ENCODE results near the gene GATD1.

Gene GATD1

GRCh38 chr11:773830-774229, 3.5 kb downstream of the GATD1 start:
- H3K4me3 ChIP-seq (ENCODE audit: low read length in 2 of 2), result no peak overlapping the region
- H3K9me3 ChIP-seq (ENCODE audit: control insufficient read depth in 2 of 2, low read length in 2 of 2), result no peaks in the 10 kb centered on the region
- peaks cover 6 to 11% of the 10 kb centered on the region in 2 donors for H3K36me3 ChIP-seq (ENCODE audit: control insufficient read depth in 2 of 2, insufficient read depth in 2 of 2, low read length in 2 of 2)
- H3K9ac ChIP-seq (ENCODE audit: low read length in 2 of 2), result no peak overlapping the region
- no peaks in the 10 kb centered on the region for H3K27me3 ChIP-seq (ENCODE audit: control insufficient read depth in 1 of 2, insufficient read depth in 2 of 2, low read length in 2 of 2)
- peaks cover 39% of the 10 kb centered on the region for H3K4me1 ChIP-seq (ENCODE audit: control insufficient read depth, insufficient read depth, low read length)
- no peak overlapping the region for H3K27ac ChIP-seq (ENCODE audit: low read length)

- Histone ChIP-seq H3K4me3 (ENCODE audit: low read length in 2 of 2) (no peak overlapping the region), H3K4me1 (ENCODE audit: control insufficient read depth, insufficient read depth, low read length) (peaks cover 38% of the 10 kb centered on the region), H3K9ac (ENCODE audit: low read length in 2 of 2) (no peak overlapping the region), H3K36me3 (ENCODE audit: control insufficient read depth in 2 of 2, insufficient read depth in 2 of 2, low read length in 2 of 2) (peaks cover 6 to 11% of the 10 kb centered on the region in 2 donors), H3K27ac (ENCODE audit: low read length) (no peak overlapping the region), H3K9me3 (ENCODE audit: control insufficient read depth in 2 of 2, low read length in 2 of 2) (no peaks in the 10 kb centered on the region), H3K27me3 (ENCODE audit: control insufficient read depth in 1 of 2, insufficient read depth in 2 of 2, low read length in 2 of 2) (no peaks in the 10 kb centered on the region)
These were observed 3.9 kb downstream of the GATD1 start for GRCh38 chr11:773425-773824.

GRCh38 chr11:772429-773390, 4.6 kb downstream of the GATD1 start:
- H3K4me3 ChIP-seq (ENCODE audit: low read length in 2 of 2), result no peak overlapping the region
- no peak overlapping the region for H3K27ac ChIP-seq (ENCODE audit: low read length)
- no peaks in the 10 kb centered on the region for H3K27me3 ChIP-seq (ENCODE audit: control insufficient read depth in 1 of 2, insufficient read depth in 2 of 2, low read length in 2 of 2)
- no peaks in the 10 kb centered on the region for H3K9me3 ChIP-seq (ENCODE audit: control insufficient read depth in 2 of 2, low read length in 2 of 2)
- no peak overlapping the region for H3K9ac ChIP-seq (ENCODE audit: low read length in 2 of 2)
- H3K36me3 ChIP-seq (ENCODE audit: control insufficient read depth in 2 of 2, insufficient read depth in 2 of 2, low read length in 2 of 2), result peaks cover 6 to 11% of the 10 kb centered on the region in 2 donors
- H3K4me1 ChIP-seq (ENCODE audit: control insufficient read depth, insufficient read depth, low read length), result peaks cover 32% of the 10 kb centered on the region

GRCh38 chr11:771617-772204, 5.6 kb downstream of the GATD1 start:
- Histone ChIP-seq H3K36me3 (ENCODE audit: control insufficient read depth in 2 of 2, insufficient read depth in 2 of 2, low read length in 2 of 2) (peaks cover 7 to 17% of the 10 kb centered on the region in 2 donors), H3K4me3 (ENCODE audit: low read length in 2 of 2) (no peak overlapping the region), H3K27ac (ENCODE audit: low read length) (no peak overlapping the region), H3K4me1 (ENCODE audit: control insufficient read depth, insufficient read depth, low read length) (peaks cover 30% of the 10 kb centered on the region), H3K9me3 (ENCODE audit: control insufficient read depth in 2 of 2, low read length in 2 of 2) (no peaks in the 10 kb centered on the region), H3K9ac (ENCODE audit: low read length in 2 of 2) (no peak overlapping the region), H3K27me3 (ENCODE audit: control insufficient read depth in 1 of 2, insufficient read depth in 2 of 2, low read length in 2 of 2) (no peaks in the 10 kb centered on the region)

- Histone ChIP-seq H3K4me1 (ENCODE audit: control insufficient read depth, insufficient read depth, low read length) (peaks cover 22% of the 10 kb centered on the region), H3K27ac (ENCODE audit: low read length) (no peak overlapping the region), H3K4me3 (ENCODE audit: low read length in 2 of 2) (no peak overlapping the region), H3K9ac (ENCODE audit: low read length in 2 of 2) (no peak overlapping the region), H3K27me3 (ENCODE audit: control insufficient read depth in 1 of 2, insufficient read depth in 2 of 2, low read length in 2 of 2) (no peaks in the 10 kb centered on the region), H3K36me3 (ENCODE audit: control insufficient read depth in 2 of 2, insufficient read depth in 2 of 2, low read length in 2 of 2) (peaks cover 13 to 19% of the 10 kb centered on the region in 2 donors), H3K9me3 (ENCODE audit: control insufficient read depth in 2 of 2, low read length in 2 of 2) (no peaks in the 10 kb centered on the region)
These were observed 6.4 kb downstream of the GATD1 start for GRCh38 chr11:770642-771616.

GRCh38 chr11:769887-770641, 7.2 kb downstream of the GATD1 start:
- H3K9ac ChIP-seq (ENCODE audit: low read length in 2 of 2), result no peak overlapping the region
- H3K36me3 ChIP-seq (ENCODE audit: control insufficient read depth in 2 of 2, insufficient read depth in 2 of 2, low read length in 2 of 2), result peaks cover 13 to 20% of the 10 kb centered on the region in 2 donors
- H3K27ac ChIP-seq (ENCODE audit: low read length), result no peak overlapping the region
- no peaks in the 10 kb centered on the region for H3K9me3 ChIP-seq (ENCODE audit: control insufficient read depth in 2 of 2, low read length in 2 of 2)
- no peak overlapping the region for H3K4me3 ChIP-seq (ENCODE audit: low read length in 2 of 2)
- H3K27me3 ChIP-seq (ENCODE audit: control insufficient read depth in 1 of 2, insufficient read depth in 2 of 2, low read length in 2 of 2), result no peaks in the 10 kb centered on the region
- H3K4me1 ChIP-seq (ENCODE audit: control insufficient read depth, insufficient read depth, low read length), result peaks cover 14% of the 10 kb centered on the region

- no peak overlapping the region for H3K27ac ChIP-seq (ENCODE audit: low read length)
- H3K27me3 ChIP-seq (ENCODE audit: control insufficient read depth in 1 of 2, insufficient read depth in 2 of 2, low read length in 2 of 2), result no peaks in the 10 kb centered on the region
- no peaks in the 10 kb centered on the region for H3K9me3 ChIP-seq (ENCODE audit: control insufficient read depth in 2 of 2, low read length in 2 of 2)
- H3K4me3 ChIP-seq (ENCODE audit: low read length in 2 of 2), result no peak overlapping the region
- no peaks in the 10 kb centered on the region for H3K4me1 ChIP-seq (ENCODE audit: control insufficient read depth, insufficient read depth, low read length)
- H3K36me3 ChIP-seq (ENCODE audit: control insufficient read depth in 2 of 2, insufficient read depth in 2 of 2, low read length in 2 of 2), result peaks cover 22 to 33% of the 10 kb centered on the region in 2 donors
- no peak overlapping the region for H3K9ac ChIP-seq (ENCODE audit: low read length in 2 of 2)
These were observed 10.0 kb downstream of the GATD1 start for GRCh38 chr11:767238-767637.

- H3K9ac ChIP-seq (ENCODE audit: low read length in 2 of 2), result no peak overlapping the region
- H3K36me3 ChIP-seq (ENCODE audit: control insufficient read depth in 2 of 2, insufficient read depth in 2 of 2, low read length in 2 of 2), result peaks cover 22 to 34% of the 10 kb centered on the region in 2 donors
- no peaks in the 10 kb centered on the region for H3K27me3 ChIP-seq (ENCODE audit: control insufficient read depth in 1 of 2, insufficient read depth in 2 of 2, low read length in 2 of 2)
- H3K4me1 ChIP-seq (ENCODE audit: control insufficient read depth, insufficient read depth, low read length), result no peaks in the 10 kb centered on the region
- no peaks in the 10 kb centered on the region for H3K9me3 ChIP-seq (ENCODE audit: control insufficient read depth in 2 of 2, low read length in 2 of 2)
- no peak overlapping the region for H3K4me3 ChIP-seq (ENCODE audit: low read length in 2 of 2)
- no peak overlapping the region for H3K27ac ChIP-seq (ENCODE audit: low read length)
These were observed 10.4 kb downstream of the GATD1 start for GRCh38 chr11:766936-767210.

- Histone ChIP-seq H3K27me3 (ENCODE audit: control insufficient read depth in 1 of 2, insufficient read depth in 2 of 2, low read length in 2 of 2) (no peaks in the 10 kb centered on the region), H3K4me3 (ENCODE audit: low read length in 2 of 2) (no peak overlapping the region), H3K4me1 (ENCODE audit: control insufficient read depth, insufficient read depth, low read length) (no peaks in the 10 kb centered on the region), H3K36me3 (ENCODE audit: control insufficient read depth in 2 of 2, insufficient read depth in 2 of 2, low read length in 2 of 2) (peaks cover 22 to 38% of the 10 kb centered on the region in 2 donors), H3K27ac (ENCODE audit: low read length) (no peak overlapping the region), H3K9me3 (ENCODE audit: control insufficient read depth in 2 of 2, low read length in 2 of 2) (no peaks in the 10 kb centered on the region), H3K9ac (ENCODE audit: low read length in 2 of 2) (no peak overlapping the region)
These were observed 11.0 kb downstream of the GATD1 start for GRCh38 chr11:766106-766935.

Measured in stomach smooth muscle (tissue), 2 donors.